GM12875 (cell line): ENCODE measurements around the gene MYO18B.

Source experiments
- H3K4me3 ChIP-seq: one replicate; pipeline ENCODE4 v1.5.1; 2011; ENCODE audit warnings: low read depth, low read length, control low read depth
- CTCF ChIP-seq: IDR thresholded peaks from 2 replicates; pipeline ENCODE4 v1.5.1; 2011; ENCODE audit warnings: low read depth, mild to moderate bottlenecking, control low read depth, inconsistent platforms, low read length, moderate library complexity, borderline replicate concordance; ENCODE audit not compliant: insufficient read depth

The MYO18B gene

GRCh38 chr22:26075251-26075650 lies 333.3 kb downstream of the MYO18B start:
- no peak for TF ChIP-seq CTCF
- no peak overlapping the region for H3K4me3 ChIP-seq

- no peak overlapping the region for H3K4me3 ChIP-seq
- TF ChIP-seq CTCF, result no peak
These were observed 337.0 kb downstream of the MYO18B start for GRCh38 chr22:26079009-26079408.
